K562 (cell line): Measurements from ENCODE around the gene QSOX2. TPM values are rescaled to one million over a fixed set of nuclear protein-coding genes. Genes with fewer than 3 reads are reported as not detected.

Experiments used
- ATF3 ChIP-seq, 2 experiments: fragments of 450-650 bp in 1 of 2; sonication (generic) in 1 of 2; formaldehyde crosslinking in 1 of 2; IDR thresholded peaks in 1 of 2; conservative IDR thresholded peaks in 1 of 2; 2 replicates each; pipeline versions ENCODE4 v1.6.1 to v1.8.1; 2016 to 2023; ENCODE audit warnings: mild to moderate bottlenecking in 2 of 2, moderate library complexity in 2 of 2, inconsistent platforms in 1 of 2, missing genetic modification reagents in 1 of 2
- CAMTA2 ChIP-seq: fragments of 250-450 bp; sonication (Bioruptor Pico); conservative IDR thresholded peaks from 2 replicates; pipeline ENCODE4 v1.5.1; 2022
- CBFA2T3 ChIP-seq: fragments of 450-650 bp; IDR thresholded peaks from 2 replicates; pipeline ENCODE4 v1.6.1; 2017
- CHD2 ChIP-seq: IDR thresholded peaks from 2 replicates; pipeline ENCODE4 v1.6.1; 2011; ENCODE audit warnings: low read depth, low read length
- CREM ChIP-seq: IDR thresholded peaks from 2 replicates; pipeline ENCODE4 v1.6.1; 2014; ENCODE audit warnings: antibody characterized with exemption, low read depth
- CXXC5 ChIP-seq: fragments of 250-450 bp; sonication (Bioruptor Pico); IDR thresholded peaks from 2 replicates; pipeline ENCODE4 v1.8.0; 2022; ENCODE audit warnings: inconsistent platforms, mild to moderate bottlenecking, moderate library complexity
- DPF2 ChIP-seq: fragments of 450-650 bp; IDR thresholded peaks from 2 replicates; pipeline ENCODE4 v1.6.1; 2016
- EGR1 ChIP-seq: fragments of 450-650 bp; conservative IDR thresholded peaks from 2 replicates; pipeline ENCODE4 v1.6.1; 2017; ENCODE audit warnings: mild to moderate bottlenecking
- FOSL1 ChIP-seq: fragments of 200-800 bp; sonication (Bioruptor generic); conservative IDR thresholded peaks from 2 replicates; pipeline ENCODE4 v1.6.1; 2016; ENCODE audit warnings: missing genetic modification characterization, missing compliant biosample characterization
- FUS ChIP-seq: fragments of 200-400 bp; formaldehyde crosslinking; optimal IDR thresholded peaks from 2 replicates; pipeline ENCODE3; 2017; ENCODE audit warnings: low read depth, low read length
- GTF2E2 ChIP-seq: fragments of 200-800 bp; sonication (Bioruptor generic); IDR thresholded peaks from 2 replicates; pipeline ENCODE4 v1.6.1; 2016; ENCODE audit warnings: missing genetic modification characterization, missing compliant biosample characterization
- HMGXB4 ChIP-seq: sonication (generic); formaldehyde crosslinking; IDR thresholded peaks from 2 replicates; pipeline ENCODE4 v1.8.1; 2023; ENCODE audit warnings: mild to moderate bottlenecking, missing genetic modification reagents
- JUND ChIP-seq, 2 experiments: IDR thresholded peaks; 2 replicates in 1 of 2; 3 replicates in 1 of 2; pipeline ENCODE4 v1.6.1; 2011; ENCODE audit warnings: borderline replicate concordance in 2 of 2, low read depth in 2 of 2, low read length in 2 of 2, improper control_type of control experiment in 1 of 2, missing biosample characterization in 1 of 2, missing genetic modification characterization in 1 of 2, missing genetic modification reagents in 1 of 2
- KDM1A ChIP-seq, 2 experiments: fragments of 450-650 bp; IDR thresholded peaks; 2 replicates each; pipeline ENCODE4 v1.6.1; 2016; ENCODE audit warnings: mild to moderate bottlenecking in 2 of 2
- KLF16 ChIP-seq: IDR thresholded peaks from 2 replicates; pipeline ENCODE4 v1.6.1; 2016; ENCODE audit warnings: antibody characterized with exemption
- MEIS2 ChIP-seq: fragments of 450-650 bp; IDR thresholded peaks from 2 replicates; pipeline ENCODE4 v1.6.1; 2014; ENCODE audit warnings: mild to moderate bottlenecking; ENCODE audit not compliant: partially characterized antibody
- SRSF7 ChIP-seq: fragments of 200-400 bp; formaldehyde crosslinking; optimal IDR thresholded peaks from 2 replicates; pipeline ENCODE3; 2017; ENCODE audit warnings: mild to moderate bottlenecking, low read depth, low read length
- TAL1 ChIP-seq: fragments of 450-650 bp; IDR thresholded peaks from 2 replicates; pipeline ENCODE4 v1.6.1; 2016; ENCODE audit warnings: mild to moderate bottlenecking
- TCF3 ChIP-seq: sonication (generic); formaldehyde crosslinking; IDR thresholded peaks from 2 replicates; pipeline ENCODE4 v1.4.0; 2020; ENCODE audit warnings: mild to moderate bottlenecking, missing genetic modification reagents
- TEAD1 ChIP-seq, 2 experiments: fragments of 450-650 bp in 1 of 2; sonication (generic) in 1 of 2; formaldehyde crosslinking; IDR thresholded peaks; 2 replicates each; pipeline versions ENCODE4 v1.4.0 to v1.8.0; 2020 to 2022; ENCODE audit warnings: mild to moderate bottlenecking in 2 of 2, missing genetic modification reagents in 1 of 2
- THRA ChIP-seq: fragments of 450-650 bp; IDR thresholded peaks from 2 replicates; pipeline ENCODE4 v1.6.1; 2017; ENCODE audit warnings: mild to moderate bottlenecking, moderate library complexity
- VEZF1 ChIP-seq: fragments of 200-800 bp; sonication (Bioruptor generic); IDR thresholded peaks from 2 replicates; pipeline ENCODE4 v1.6.1; 2017; ENCODE audit warnings: missing genetic modification characterization, missing compliant biosample characterization
- ZBED1 ChIP-seq: IDR thresholded peaks from 2 replicates; pipeline ENCODE4 v1.6.1; 2014
- ZNF316 ChIP-seq: fragments of 450-650 bp; IDR thresholded peaks from 2 replicates; pipeline ENCODE4 v1.6.1; 2016
- ZNF395 ChIP-seq: fragments of 200-800 bp; sonication (Bioruptor generic); IDR thresholded peaks from 2 replicates; pipeline ENCODE4 v1.6.1; 2017; ENCODE audit warnings: missing genetic modification characterization, missing compliant biosample characterization
- polyA plus RNA-seq, 8 experiments: library from polyadenylated mRNA; depleted of rRNA in 4 of 8; stranded (reverse) in 5 of 8; unstranded in 3 of 8; fragments of >200 nt; fragmentation: Nextera tagmentation in 2 of 8; fragmentation: Illumina TruSeq in 1 of 8; extraction: Ambion mirVana in 2 of 8; extraction: Trizol in 1 of 8; gene quantifications; 2 replicates each; pipeline versions ENCODE4 v1.2.1 to v1.2.3, GENCODE V29; 2011 to 2014; ENCODE audit warnings: inconsistent platforms in 1 of 8, missing spikeins in 1 of 8
- total RNA-seq, 7 experiments: library from RNA; depleted of rRNA in 6 of 7; stranded (reverse); fragments of >200 nt in 6 of 7; fragmentation: Illumina TruSeq in 2 of 7; extraction: Trizol in 2 of 7; gene quantifications; 2 replicates each; pipeline versions ENCODE4 v1.2.1 to v1.2.3, GENCODE V29; 2011 to 2021; ENCODE audit warnings: low replicate concordance in 1 of 7

Gene QSOX2
- total and polyA plus RNA-seq, 9 of the 15 experiments (the other 6 are each of a cell fraction or from before 2014, with no cell fraction given), result 0.51 to 23.7 (median 12.7) TPM

- TF ChIP-seq FOSL1, result peak; percentile 56; the same call in 1 of the 2 replicates
- TF ChIP-seq ATF3 (IDR thresholded peaks at IDR 0.05), result peak; percentile 45; the same call in 1 of the 2 replicates
- no peak for TF ChIP-seq ATF3 (CRISPR knock-in tag; conservative IDR thresholded peaks at IDR 0.05)
- TF ChIP-seq VEZF1 (CRISPR knock-in tag), result peak; percentile 74
- peak; percentile 93 for TF ChIP-seq JUND (IDR thresholded peaks at IDR 0.05; ENCODE audit: borderline replicate concordance, low read depth, low read length)
- TF ChIP-seq JUND (tag; IDR thresholded peaks at IDR 0.05; ENCODE audit: borderline replicate concordance, low read depth, low read length), result peak; percentile 60; the same call in 1 of the 3 replicates
- TF ChIP-seq CXXC5 (CRISPR knock-in tag), result 0 out of 2 replicates have a peak, but pooled peaks have one; percentile 21
- TF ChIP-seq DPF2, result peak; percentile 57
- TF ChIP-seq EGR1, result peak; percentile 66
- TF ChIP-seq TEAD1 (CRISPR knock-in tag; IDR thresholded peaks at IDR 0.05), result no peak
- TF ChIP-seq KDM1A (IDR thresholded peaks at IDR 0.05), result peak in 1 of 2 experiments; percentile 52; a peak in 1 of 4 replicates
- no peak for TF ChIP-seq FUS
- no peak for TF ChIP-seq CAMTA2 (CRISPR knock-in tag)
- TF ChIP-seq KLF16, result peak; percentile 83
- TF ChIP-seq CBFA2T3, result peak; percentile 87
- no peak for TF ChIP-seq MEIS2
- no peak for TF ChIP-seq ZNF316
- TF ChIP-seq CREM, result peak; percentile 60
- no peak for TF ChIP-seq HMGXB4 (CRISPR knock-in tag)
- peak; percentile 39; the same call in 1 of the 2 replicates for TF ChIP-seq ZNF395
- TF ChIP-seq TCF3 (CRISPR knock-in tag), result peak; percentile 93
- TF ChIP-seq ZBED1, result no peak
- peak; percentile 68; the same call in 1 of the 2 replicates for TF ChIP-seq TAL1
- no peak for TF ChIP-seq SRSF7
- no peak for TF ChIP-seq GTF2E2 (tag)
- no peak for TF ChIP-seq CHD2
- no peak for TF ChIP-seq THRA
Measured at GRCh38 chr9:136190237-136190601, 55.4 kb downstream of the QSOX2 start (continued).
